B cell (primary cell): ENCODE measurements around the gene GTF2H2C. TPM values are rescaled to one million over a fixed set of nuclear protein-coding genes. Genes with fewer than 3 reads are reported as not detected.
"Not testable (repeated sequence)": the region's sequence is repeated elsewhere in the genome, so short reads cannot be mapped to it uniquely, and the experiment has no call there.

Experiments used
- ATAC-seq: fragments of 200-7000 bp; cut with Tn5 transposase; one replicate; pipeline ENCODE4 v1.10.0; 2021; ENCODE audit warnings: low read depth, mild to moderate bottlenecking, moderate number of reproducible peaks, moderate library complexity
- CTCF ChIA-PET: fragments of 350-600 bp; sonication (Branson Sonifier 250); formaldehyde crosslinking; loops from one replicate; lab custom pipeline; 2021; ENCODE audit warnings: antibody characterized with exemption, inconsistent platforms; lab: Charles Lee
- POLR2A ChIA-PET: fragments of 350-600 bp; sonication (Branson Sonifier 250); formaldehyde crosslinking; loops from one replicate; lab custom pipeline; 2021; ENCODE audit warnings: antibody characterized with exemption; lab: Charles Lee
- DNase-seq: peaks from one replicate; pipeline ENCODE4 v3.0.0; 2013
- H2AFZ ChIP-seq: 2 replicates; pipeline ENCODE4 v1.6.1; 2012; ENCODE audit warnings: mild to moderate bottlenecking, low read depth, low read length; ENCODE audit not compliant: insufficient read depth, poor library complexity, severe bottlenecking
- H3K27ac ChIP-seq, 2 donors: 1 replicate in 1 of 2; 2 replicates in 1 of 2; pipeline ENCODE4 v1.5.1; 2012 to 2013; ENCODE audit warnings: low read length in 2 of 2, mild to moderate bottlenecking in 2 of 2, moderate library complexity in 1 of 2
- H3K27me3 ChIP-seq, 4 experiments: fragments of 200-600 bp in 1 of 4; sonication (generic) in 1 of 4; replicated peaks in 1 of 4; 1 replicate in 2 of 4; 2 replicates in 2 of 4; pipeline versions ENCODE4 v1.6.1 to v1.7.0; 2013 to 2016; ENCODE audit warnings: low read length in 3 of 4, mild to moderate bottlenecking in 2 of 4, mixed read lengths in 1 of 4, moderate library complexity in 1 of 4; ENCODE audit not compliant: insufficient read depth in 4 of 4, control insufficient read depth in 3 of 4; ENCODE audit errors: control extremely low read depth in 1 of 4
- H3K36me3 ChIP-seq, 2 experiments: replicated peaks in 1 of 2; 1 replicate in 1 of 2; 2 replicates in 1 of 2; pipeline versions ENCODE4 v1.6.1 to v1.7.1; 2013; ENCODE audit warnings: low read length in 1 of 2; ENCODE audit not compliant: insufficient read depth in 2 of 2, control insufficient read depth in 1 of 2; ENCODE audit errors: control extremely low read depth in 1 of 2, extremely low read depth in 1 of 2
- H3K4me1 ChIP-seq, 2 donors: fragments of 200-600 bp in 1 of 2; sonication (generic) in 1 of 2; 1 replicate in 1 of 2; 2 replicates in 1 of 2; pipeline versions ENCODE4 v1.5.1 to v1.6.1; 2013 to 2017; ENCODE audit warnings: low read length in 2 of 2; ENCODE audit not compliant: control insufficient read depth in 2 of 2, insufficient read depth in 2 of 2
- H3K4me2 ChIP-seq: replicated peaks from 2 replicates; pipeline ENCODE3; 2012; ENCODE audit warnings: mild to moderate bottlenecking, low read depth, low read length; ENCODE audit not compliant: poor library complexity, severe bottlenecking
- H3K4me3 ChIP-seq, 5 experiments: fragments of 200-600 bp in 1 of 5; sonication (generic) in 1 of 5; 1 replicate in 3 of 5; 2 replicates in 2 of 5; pipeline versions ENCODE4 v1.5.1 to v1.7.0; 2011 to 2016; ENCODE audit warnings: low read length in 4 of 5, mild to moderate bottlenecking in 4 of 5, low read depth in 2 of 5, control low read depth in 1 of 5, moderate library complexity in 1 of 5; ENCODE audit not compliant: insufficient read depth in 1 of 5; ENCODE audit errors: control extremely low read depth in 1 of 5, extremely low read depth in 1 of 5
- H3K79me2 ChIP-seq: fragments of 200-600 bp; sonication (generic); one replicate; pipeline ENCODE4 v1.6.0; 2016; ENCODE audit warnings: low read length; ENCODE audit not compliant: control insufficient read depth, insufficient read depth
- H3K9ac ChIP-seq: fragments of 200-600 bp; sonication (generic); 2 replicates; pipeline ENCODE4 v1.6.1; 2017; ENCODE audit warnings: mild to moderate bottlenecking, low read length, moderate library complexity
- H3K9me3 ChIP-seq, 3 donors: one replicate each; pipeline versions ENCODE4 v1.6.1 to v1.7.1; 2013; ENCODE audit warnings: low read length in 2 of 3; ENCODE audit not compliant: control insufficient read depth in 2 of 3, insufficient read depth in 1 of 3; ENCODE audit errors: control extremely low read depth in 1 of 3
- H4K20me1 ChIP-seq: 2 replicates; pipeline ENCODE4 v1.6.0; 2012; ENCODE audit warnings: mild to moderate bottlenecking, low read length; ENCODE audit not compliant: insufficient read depth, control insufficient read depth, poor library complexity, severe bottlenecking
- H3K27ac Mint-ChIP-seq: one replicate; pipeline ENCODE4 v1.8.0; 2021; ENCODE audit warnings: mixed read lengths
- H3K27me3 Mint-ChIP-seq: one replicate; pipeline ENCODE4 v1.8.0; 2021; ENCODE audit warnings: mixed read lengths
- H3K4me1 Mint-ChIP-seq: one replicate; pipeline ENCODE4 v1.8.0; 2021; ENCODE audit warnings: mixed read lengths
- H3K4me3 Mint-ChIP-seq: one replicate; pipeline ENCODE4 v1.8.0; 2021; ENCODE audit warnings: mixed read lengths
- H3K9me3 Mint-ChIP-seq: one replicate; pipeline ENCODE4 v1.8.0; 2022; ENCODE audit warnings: mixed read lengths; ENCODE audit not compliant: insufficient read depth
- WGBS: methylation state at CpG from one replicate; pipeline ENCODE4 v1.1.5; 2013; ENCODE audit warnings: missing lambda C conversion rate; ENCODE audit not compliant: insufficient coverage; 5-methylcytosine and 5-hydroxymethylcytosine counted together
- intact Hi-C: fragments of 100-400 bp; cut with micrococcal nuclease; formaldehyde crosslinking; loops from one replicate; pipeline ENCODE4 v1.10.0; 2022
- polyA plus RNA-seq: library from polyadenylated mRNA; depleted of rRNA; stranded (reverse); fragments of >200 nt; gene quantifications from 2 replicates; pipeline ENCODE4 v1.2.3, GENCODE V29; 2012
- total RNA-seq, 2 donors: library from RNA; stranded (reverse); fragments of 120-200 nt in 1 of 2; gene quantifications; 1 replicate in 1 of 2; 2 replicates in 1 of 2; pipeline versions ENCODE4 v1.2.3 to v1.2.4, GENCODE V29; 2013 to 2022

Gene GTF2H2C
- total and polyA plus RNA-seq, 2 donors (not counting 1 experiment from before 2014, with no cell fraction given), result 13.2 to 46.2 TPM

GRCh38 chr5:69566172-69566571, 6.2 kb downstream of the GTF2H2C start:
- H4K20me1 ChIP-seq, H3K9me3 Mint-ChIP-seq, H3K27ac Mint-ChIP-seq, H3K9ac ChIP-seq, POLR2A ChIA-PET, H3K36me3 ChIP-seq, H3K4me1 ChIP-seq, ATAC-seq, H3K27me3 Mint-ChIP-seq, H3K4me3 Mint-ChIP-seq, H3K27ac ChIP-seq, CTCF ChIA-PET, H3K4me2 ChIP-seq, H3K4me3 ChIP-seq, H3K79me2 ChIP-seq, H3K9me3 ChIP-seq, intact Hi-C loops, H3K4me1 Mint-ChIP-seq, H3K27me3 ChIP-seq, DNase-seq, H2AFZ ChIP-seq: not testable (repeated sequence)
- WGBS, result no CpG with 5 or more reads among the region's 2 CpGs

GRCh38 chr5:69568072-69568471, 8.1 kb downstream of the GTF2H2C start:
- intact Hi-C loops, H3K36me3 ChIP-seq, ATAC-seq, POLR2A ChIA-PET, H3K27me3 Mint-ChIP-seq, H3K27me3 ChIP-seq, H3K27ac ChIP-seq, DNase-seq, H3K4me2 ChIP-seq, H3K9me3 Mint-ChIP-seq, H3K9ac ChIP-seq, H4K20me1 ChIP-seq, H3K79me2 ChIP-seq, H3K4me1 Mint-ChIP-seq, H2AFZ ChIP-seq, H3K4me3 Mint-ChIP-seq, H3K9me3 ChIP-seq, H3K27ac Mint-ChIP-seq, H3K4me3 ChIP-seq, CTCF ChIA-PET, H3K4me1 ChIP-seq: not testable (repeated sequence)
- WGBS, result no CpG with 5 or more reads among the region's 2 CpGs

- H3K4me3 Mint-ChIP-seq, H2AFZ ChIP-seq, H4K20me1 ChIP-seq, H3K79me2 ChIP-seq, CTCF ChIA-PET, H3K36me3 ChIP-seq, H3K4me3 ChIP-seq, H3K27ac ChIP-seq, H3K27me3 ChIP-seq, DNase-seq, H3K27ac Mint-ChIP-seq, POLR2A ChIA-PET, H3K9me3 Mint-ChIP-seq, ATAC-seq, H3K9ac ChIP-seq, intact Hi-C loops, H3K4me2 ChIP-seq, H3K27me3 Mint-ChIP-seq, H3K4me1 Mint-ChIP-seq, H3K9me3 ChIP-seq, H3K4me1 ChIP-seq: not testable (repeated sequence)
- WGBS, result no CpG with 5 or more reads among the region's 2 CpGs
Observed at GRCh38 chr5:69583356-69583755, 23.4 kb downstream of the GTF2H2C start.

GRCh38 chr5:69596114-69596840, 36.3 kb downstream of the GTF2H2C start:
- H3K36me3 ChIP-seq, H3K9me3 ChIP-seq, intact Hi-C loops, H3K27ac Mint-ChIP-seq, H3K27ac ChIP-seq, H3K9ac ChIP-seq, H2AFZ ChIP-seq, POLR2A ChIA-PET, H4K20me1 ChIP-seq, H3K4me2 ChIP-seq, H3K4me1 Mint-ChIP-seq, H3K4me1 ChIP-seq, ATAC-seq, H3K4me3 ChIP-seq, H3K9me3 Mint-ChIP-seq, H3K4me3 Mint-ChIP-seq, H3K27me3 ChIP-seq, H3K27me3 Mint-ChIP-seq, CTCF ChIA-PET, H3K79me2 ChIP-seq, DNase-seq: not testable (repeated sequence)
- WGBS, result no CpG with 5 or more reads among the region's 7 CpGs
